Measurements from ENCODE around the gene POTEJ.
"Not testable (repeated sequence)": the region's sequence is repeated elsewhere in the genome, so short reads cannot be mapped to it uniquely, and the experiment has no call there.

The POTEJ gene

DNA sequence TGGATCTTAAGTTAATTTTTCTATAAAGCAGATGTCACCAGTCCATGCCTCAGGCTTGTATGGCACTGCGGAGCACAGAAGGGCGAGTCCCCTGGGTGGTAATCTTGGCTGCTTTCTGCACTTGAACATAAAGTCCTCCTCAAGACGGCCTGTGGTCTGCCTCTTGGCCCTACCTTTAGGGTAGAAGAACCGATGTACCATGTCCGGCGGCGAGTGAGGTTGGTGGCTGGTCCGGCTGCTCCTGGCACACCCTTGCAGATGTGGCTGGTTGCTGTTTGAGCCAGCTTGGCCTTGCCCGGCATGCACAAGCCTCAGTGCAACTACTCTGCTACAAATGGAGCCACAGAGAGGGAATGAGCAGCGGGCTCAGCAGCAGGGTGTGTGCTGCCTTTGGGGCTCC, 56.3 kb downstream of the POTEJ start:
- H3K79me2 ChIP-seq (ENCODE audit: insufficient read depth, low read length); DNase-seq; H3K27me3 ChIP-seq (ENCODE audit: insufficient read depth, low read length, poor library complexity); H3K36me3 ChIP-seq (ENCODE audit: insufficient read depth, low read length); H3K4me1 ChIP-seq (ENCODE audit: insufficient read depth, low read length); H3K27ac ChIP-seq (ENCODE audit: low read length); H4K20me1 ChIP-seq (ENCODE audit: insufficient read depth, low read length); H3K9ac ChIP-seq (ENCODE audit: low read depth, low read length); H3K9me3 ChIP-seq (ENCODE audit: insufficient read depth, low read length, severe bottlenecking); H3K4me2 ChIP-seq (ENCODE audit: insufficient read depth, low read length); H2AFZ ChIP-seq (ENCODE audit: low read depth, low read length); H3K4me3 ChIP-seq (ENCODE audit: low read depth in 1 of 2, low read length in 2 of 2); ATAC-seq (ENCODE audit: insufficient read depth, low read depth): not testable (repeated sequence)

DNA sequence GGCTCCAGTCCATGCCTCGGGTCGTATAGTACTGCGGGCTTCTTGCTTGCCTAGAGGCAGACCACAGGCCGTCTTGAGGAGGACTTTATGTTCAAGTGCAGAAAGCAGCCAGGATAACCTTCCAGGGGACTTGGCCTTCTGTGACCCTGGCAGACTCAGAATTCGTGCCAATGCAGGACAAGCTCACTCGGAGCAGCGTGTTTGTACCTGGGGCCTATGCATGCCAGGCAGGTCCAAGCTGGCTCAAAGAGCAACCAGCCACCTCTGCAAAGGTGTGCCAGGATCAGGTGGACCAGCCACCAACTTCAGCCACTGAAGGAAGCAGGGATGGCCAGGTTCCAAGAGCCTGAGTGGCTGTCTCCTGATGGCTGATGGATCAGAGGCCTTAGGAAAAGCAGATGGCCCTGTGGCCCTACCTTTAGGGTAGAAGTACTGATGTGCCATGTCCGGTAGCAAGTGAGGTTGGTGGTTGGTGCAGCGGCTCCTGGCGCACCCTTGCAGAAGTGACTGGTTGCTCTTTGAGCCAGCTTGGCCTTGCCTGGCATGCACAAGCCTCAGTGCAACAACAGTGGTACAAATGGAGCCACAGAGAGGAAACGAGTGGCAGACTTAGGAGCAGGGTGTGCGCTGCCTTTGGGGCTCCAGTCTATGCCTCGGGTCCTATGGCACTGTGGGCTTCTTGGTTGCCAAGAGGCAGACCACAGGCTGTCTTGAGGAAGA, 58.9 kb downstream of the POTEJ start:
- H3K36me3 ChIP-seq (ENCODE audit: insufficient read depth, low read length); H4K20me1 ChIP-seq (ENCODE audit: insufficient read depth, low read length); H3K79me2 ChIP-seq (ENCODE audit: insufficient read depth, low read length); H3K4me1 ChIP-seq (ENCODE audit: insufficient read depth, low read length); ATAC-seq (ENCODE audit: insufficient read depth, low read depth); H3K9ac ChIP-seq (ENCODE audit: low read depth, low read length); H3K9me3 ChIP-seq (ENCODE audit: insufficient read depth, low read length, severe bottlenecking); H3K4me2 ChIP-seq (ENCODE audit: insufficient read depth, low read length); DNase-seq; H3K4me3 ChIP-seq (ENCODE audit: low read depth in 1 of 2, low read length in 2 of 2); H2AFZ ChIP-seq (ENCODE audit: low read depth, low read length); H3K27me3 ChIP-seq (ENCODE audit: insufficient read depth, low read length, poor library complexity); H3K27ac ChIP-seq (ENCODE audit: low read length): not testable (repeated sequence)

DNA sequence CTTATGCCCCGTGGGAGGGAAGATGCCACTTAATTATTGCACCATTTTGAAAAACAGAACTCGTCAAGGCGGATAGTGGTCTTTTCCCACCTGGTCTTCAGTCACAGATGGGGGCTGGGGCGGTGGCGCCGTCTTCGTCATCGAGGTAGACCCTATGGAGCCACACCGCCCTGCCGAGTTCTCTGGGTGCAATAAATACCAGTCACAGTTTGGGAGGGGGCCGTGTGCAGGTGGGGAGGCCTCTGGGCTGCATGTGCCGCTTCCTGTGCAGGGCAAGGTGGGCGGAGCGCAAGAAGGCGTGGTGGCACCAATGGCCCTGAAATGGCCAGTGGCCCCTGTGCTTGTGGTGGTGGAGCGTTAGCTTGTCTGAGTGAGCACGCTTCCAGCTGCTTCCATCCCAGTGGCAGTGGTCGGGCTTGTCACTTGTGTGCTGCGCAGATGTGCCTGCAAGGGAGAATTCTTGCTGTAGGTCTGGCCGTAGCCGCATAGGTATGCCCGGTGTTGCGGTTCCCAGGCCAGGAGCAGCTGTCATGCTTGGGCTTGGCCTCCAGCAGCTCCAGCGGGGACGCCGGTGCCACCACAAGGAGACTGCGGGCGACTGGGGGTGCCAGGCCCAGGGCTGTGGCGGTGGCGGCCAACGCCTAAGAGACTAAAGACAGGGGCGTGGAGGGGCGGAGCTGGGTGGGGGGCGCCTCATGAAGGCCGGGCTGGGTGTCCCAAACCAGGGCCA, 81.0 kb downstream of the POTEJ start:
- H3K4me1 ChIP-seq (ENCODE audit: insufficient read depth, low read length); H3K9me3 ChIP-seq (ENCODE audit: insufficient read depth, low read length, severe bottlenecking); H2AFZ ChIP-seq (ENCODE audit: low read depth, low read length); H3K27me3 ChIP-seq (ENCODE audit: insufficient read depth, low read length, poor library complexity); H4K20me1 ChIP-seq (ENCODE audit: insufficient read depth, low read length); H3K36me3 ChIP-seq (ENCODE audit: insufficient read depth, low read length); ATAC-seq (ENCODE audit: insufficient read depth, low read depth); DNase-seq; H3K9ac ChIP-seq (ENCODE audit: low read depth, low read length); H3K4me3 ChIP-seq (ENCODE audit: low read depth in 1 of 2, low read length in 2 of 2); H3K27ac ChIP-seq (ENCODE audit: low read length); H3K4me2 ChIP-seq (ENCODE audit: insufficient read depth, low read length); H3K79me2 ChIP-seq (ENCODE audit: insufficient read depth, low read length): not testable (repeated sequence)

DNA sequence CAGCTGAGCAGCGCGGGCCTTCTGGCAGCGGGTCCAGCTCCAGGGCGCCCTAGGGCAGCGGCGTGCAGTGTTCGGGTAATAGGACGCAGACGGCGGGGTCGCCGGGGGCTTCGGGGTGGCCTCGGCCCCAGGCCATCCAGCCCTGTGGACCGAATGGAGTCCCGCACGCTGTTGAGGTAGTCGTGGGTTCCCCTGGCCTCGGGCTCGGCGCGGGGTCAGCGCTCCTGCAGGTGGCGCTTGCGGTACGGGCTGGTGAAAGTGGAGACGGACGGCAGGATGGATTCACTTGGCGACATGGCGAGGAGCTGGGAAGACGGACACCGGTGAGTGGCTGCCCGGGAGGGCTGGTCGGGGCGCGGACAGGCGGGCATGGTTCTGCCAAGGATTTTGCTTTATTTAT, 82.2 kb downstream of the POTEJ start:
- H2AFZ ChIP-seq (ENCODE audit: low read depth, low read length); ATAC-seq (ENCODE audit: insufficient read depth, low read depth); H3K4me1 ChIP-seq (ENCODE audit: insufficient read depth, low read length); H3K4me3 ChIP-seq (ENCODE audit: low read depth in 1 of 2, low read length in 2 of 2); H3K4me2 ChIP-seq (ENCODE audit: insufficient read depth, low read length); H3K9ac ChIP-seq (ENCODE audit: low read depth, low read length); H3K27ac ChIP-seq (ENCODE audit: low read length); H3K36me3 ChIP-seq (ENCODE audit: insufficient read depth, low read length); H3K79me2 ChIP-seq (ENCODE audit: insufficient read depth, low read length); H4K20me1 ChIP-seq (ENCODE audit: insufficient read depth, low read length); H3K27me3 ChIP-seq (ENCODE audit: insufficient read depth, low read length, poor library complexity); H3K9me3 ChIP-seq (ENCODE audit: insufficient read depth, low read length, severe bottlenecking); DNase-seq: not testable (repeated sequence)

DNA sequence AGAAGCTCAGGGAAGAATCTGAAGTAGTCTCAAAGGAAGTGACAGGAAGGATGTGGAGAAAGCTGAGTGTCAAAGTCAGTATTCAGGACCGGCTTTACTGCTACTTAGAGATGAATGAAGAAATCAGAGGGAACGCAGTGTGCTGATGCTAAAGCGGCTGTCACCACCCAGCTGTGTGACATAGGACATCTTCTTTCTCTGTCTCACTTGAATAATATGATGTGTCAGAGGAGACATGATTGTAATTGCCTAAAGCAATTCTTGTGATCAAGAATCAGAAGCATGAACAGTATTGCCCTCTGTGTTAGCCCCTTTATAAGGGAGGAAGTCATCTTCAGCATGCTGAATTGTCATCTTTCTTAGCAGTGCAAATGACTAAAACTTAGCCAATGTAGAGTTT, 92.0 kb downstream of the POTEJ start:
- not testable (repeated sequence) for H4K20me1 ChIP-seq (ENCODE audit: insufficient read depth, low read length); H3K79me2 ChIP-seq (ENCODE audit: insufficient read depth, low read length); H3K27me3 ChIP-seq (ENCODE audit: insufficient read depth, low read length, poor library complexity); ATAC-seq (ENCODE audit: insufficient read depth, low read depth); H3K9ac ChIP-seq (ENCODE audit: low read depth, low read length); H3K4me3 ChIP-seq (ENCODE audit: low read depth in 1 of 2, low read length in 2 of 2); H3K36me3 ChIP-seq (ENCODE audit: insufficient read depth, low read length); H3K4me1 ChIP-seq (ENCODE audit: insufficient read depth, low read length); H2AFZ ChIP-seq (ENCODE audit: low read depth, low read length); H3K4me2 ChIP-seq (ENCODE audit: insufficient read depth, low read length); H3K9me3 ChIP-seq (ENCODE audit: insufficient read depth, low read length, severe bottlenecking); DNase-seq; H3K27ac ChIP-seq (ENCODE audit: low read length)

Measured in DND-41 (cell line).